HEK293 (cell line): Measurements from ENCODE around the gene RAMP1.

ENCODE experiments used
- CTCF ChIP-seq: fragments of 450-650 bp; formaldehyde crosslinking; IDR thresholded peaks from 2 replicates; pipeline ENCODE4 v1.5.1; 2016; ENCODE audit warnings: missing biosample characterization, missing genetic modification characterization
- PRDM6 ChIP-seq: fragments of 450-650 bp; formaldehyde crosslinking; IDR thresholded peaks from 2 replicates; pipeline ENCODE4 v1.5.1; 2017; ENCODE audit warnings: missing biosample characterization, missing genetic modification characterization
- ZNF211 ChIP-seq: fragments of 450-650 bp; formaldehyde crosslinking; IDR thresholded peaks from 2 replicates; pipeline ENCODE4 v1.5.1; 2016; ENCODE audit warnings: low read depth, missing biosample characterization, missing genetic modification characterization
- ZNF473 ChIP-seq: fragments of 450-650 bp; formaldehyde crosslinking; IDR thresholded peaks from 2 replicates; pipeline ENCODE4 v1.5.1; 2017; ENCODE audit warnings: missing biosample characterization, missing genetic modification characterization
- ZNF677 ChIP-seq: fragments of 450-650 bp; IDR thresholded peaks from 2 replicates; pipeline ENCODE4 v1.5.0; 2018; ENCODE audit warnings: missing biosample characterization, mild to moderate bottlenecking, missing genetic modification characterization, moderate library complexity
- ZNF768 ChIP-seq: fragments of 450-650 bp; formaldehyde crosslinking; IDR thresholded peaks from 2 replicates; pipeline ENCODE4 v1.5.1; 2018; ENCODE audit warnings: missing biosample characterization, mild to moderate bottlenecking, missing genetic modification characterization

GRCh38 chr2:237878321-237879057, 19.1 kb downstream of the RAMP1 start:
- TF ChIP-seq CTCF (no peak), ZNF768 (tag by site-specific recombination) (no peak), ZNF211 (tag by site-specific recombination) (no peak), ZNF677 (tag by site-specific recombination) (no peak), ZNF473 (no peak), PRDM6 (tag by site-specific recombination) (no peak)
